A549 (cell line): ENCODE measurements around the gene ZNF423. TPM values are rescaled to one million over a fixed set of nuclear protein-coding genes. Genes with fewer than 3 reads are reported as not detected.

Source experiments
- ATAC-seq, 2 experiments: fragments of 200-7000 bp in 1 of 2; fragments of >200 bp in 1 of 2; cut with Nextera tagmentation in 1 of 2; cut with Tn5 transposase in 1 of 2; 3 replicates each; pipeline versions ENCODE4 v1.8.0 to v1.9.1; 2018 to 2020; ENCODE audit warnings: mild to moderate bottlenecking in 1 of 2, moderate library complexity in 1 of 2
- CTCF ChIA-PET: fragments of 300-600 bp; sonication (Branson Sonifier 250); formaldehyde crosslinking; extraction: SDS; loops from one replicate; lab custom pipeline; 2021; ENCODE audit warnings: antibody characterized with exemption, inconsistent platforms; lab: Yijun Ruan, JAX
- POLR2A ChIA-PET: fragments of 350-600 bp; formaldehyde crosslinking; extraction: SDS; loops from one replicate; lab custom pipeline; 2021; ENCODE audit warnings: antibody characterized with exemption, inconsistent platforms; lab: Yijun Ruan, JAX
- DNase-seq, 2 experiments: peaks; one replicate each; pipeline versions ENCODE4 v3.0.0 to v3.0.0-alpha.2; 2011 to 2016; ENCODE audit warnings: low read depth in 1 of 2, low spot score in 1 of 2
- FAIRE-seq: peaks from 2 replicates; lab custom pipeline; 2011; peaks lifted over from hg19 to GRCh38; lab: Jason Lieb, UNC
- H3K27ac ChIP-seq, 2 experiments: fragments of >200 bp; sonication (Bioruptor Twin); formaldehyde crosslinking; 3 replicates each; pipeline ENCODE4 v1.5.1; 2016 to 2017
- H3K4me1 ChIP-seq: fragments of >200 bp; sonication (Bioruptor Twin); formaldehyde crosslinking; 3 replicates; pipeline ENCODE4 v1.6.1; 2016
- H3K4me2 ChIP-seq: fragments of >200 bp; sonication (Bioruptor Twin); formaldehyde crosslinking; 3 replicates; pipeline ENCODE4 v1.6.1; 2016
- H3K4me3 ChIP-seq: fragments of >200 bp; sonication (Bioruptor Twin); formaldehyde crosslinking; 3 replicates; pipeline ENCODE4 v1.5.1; 2016
- H3K9me3 ChIP-seq: fragments of >200 bp; sonication (Bioruptor Twin); formaldehyde crosslinking; 3 replicates; pipeline ENCODE4 v1.6.1; 2016
- BHLHE40 ChIP-seq: IDR thresholded peaks from 2 replicates; pipeline ENCODE4 v1.6.1; 2012; ENCODE audit warnings: low read depth, low read length, inconsistent platforms
- CEBPB ChIP-seq, 2 experiments: fragments of >200 bp in 1 of 2; sonication (Bioruptor Twin) in 1 of 2; formaldehyde crosslinking in 1 of 2; IDR thresholded peaks; 2 replicates each; pipeline ENCODE4 v1.6.1; 2012 to 2016
- CHD2 ChIP-seq: fragments of 150-350 bp; IDR thresholded peaks from 2 replicates; pipeline ENCODE4 v1.6.1; 2014; ENCODE audit warnings: low read length; ENCODE audit not compliant: partially characterized antibody
- ELK1 ChIP-seq: fragments of 150-350 bp; IDR thresholded peaks from 2 replicates; pipeline ENCODE4 v1.6.1; 2014; ENCODE audit warnings: low read depth, mild to moderate bottlenecking, low read length
- HOXB13 ChIP-seq: fragments of 250-450 bp; sonication (Bioruptor Pico); IDR thresholded peaks from 2 replicates; pipeline ENCODE4 v1.5.0; 2020; ENCODE audit warnings: low read depth, mild to moderate bottlenecking, moderate library complexity
- MAFK ChIP-seq: fragments of 450-650 bp; IDR thresholded peaks from 2 replicates; pipeline ENCODE4 v1.6.1; 2014; ENCODE audit not compliant: partially characterized antibody
- MAX ChIP-seq: IDR thresholded peaks from 2 replicates; pipeline ENCODE4 v1.6.1; 2012
- MAZ ChIP-seq: fragments of 150-350 bp; IDR thresholded peaks from 2 replicates; pipeline ENCODE4 v1.6.1; 2014; ENCODE audit warnings: antibody characterized with exemption, low read depth, low read length, borderline replicate concordance
- NFE2L2 ChIP-seq: fragments of 150-350 bp; conservative IDR thresholded peaks from 2 replicates; pipeline ENCODE4 v1.6.1; 2014; ENCODE audit warnings: low read length
- NR3C1 ChIP-seq: fragments of >200 bp; sonication (Bioruptor Twin); formaldehyde crosslinking; IDR thresholded peaks from 3 replicates; pipeline ENCODE4 v1.6.1; 2017
- RARB ChIP-seq: fragments of 250-450 bp; sonication (Bioruptor Pico); IDR thresholded peaks from 2 replicates; pipeline ENCODE4 v1.8.0; 2021; ENCODE audit warnings: mild to moderate bottlenecking, moderate library complexity
- REST ChIP-seq: fragments of 200-600 bp; sonication (generic); IDR thresholded peaks from 2 replicates; pipeline ENCODE4 v1.6.1; 2016; ENCODE audit warnings: antibody characterized with exemption, mild to moderate bottlenecking, moderate library complexity
- SMC3 ChIP-seq: fragments of >200 bp; sonication (Bioruptor Twin); formaldehyde crosslinking; IDR thresholded peaks from 3 replicates; pipeline ENCODE4 v1.6.1; 2018; ENCODE audit warnings: inconsistent platforms
- SREBF2 ChIP-seq: fragments of 450-650 bp; IDR thresholded peaks from 2 replicates; pipeline ENCODE4 v1.6.1; 2014; ENCODE audit warnings: mild to moderate bottlenecking, moderate library complexity
- TP53 ChIP-seq: fragments of 250-450 bp; sonication (Bioruptor Pico); IDR thresholded peaks from 2 replicates; pipeline ENCODE4 v1.5.0; 2021; ENCODE audit warnings: mild to moderate bottlenecking, moderate library complexity
- ZSCAN20 ChIP-seq: fragments of 250-450 bp; sonication (Bioruptor Pico); IDR thresholded peaks from 2 replicates; pipeline ENCODE4 v1.8.0; 2022; ENCODE audit warnings: mild to moderate bottlenecking, moderate library complexity
- WGBS: methylation state at CpG from one replicate; pipeline ENCODE4 v1.1.6; 2017; ENCODE audit errors: missing lambda C conversion rate; 5-methylcytosine and 5-hydroxymethylcytosine counted together
- polyA plus RNA-seq, 4 experiments: library from polyadenylated mRNA; depleted of rRNA in 3 of 4; stranded (reverse); fragments of >200 nt; fragmentation: RNase III in 1 of 4; extraction: RNeasy Plus Mini Kit Qiagen cat#74134 plus additional on column Dnase treatment in 1 of 4; gene quantifications; 2 replicates in 3 of 4; 3 replicates in 1 of 4; pipeline ENCODE4 v1.2.3, GENCODE V29; 2011 to 2017
- TF ChIP-seq, protein P1 (sequence below): IDR thresholded peaks from 2 replicates; pipeline ENCODE4 v1.6.1; 2012

The ZNF423 gene
- polyA plus RNA-seq, 2 of the 4 experiments (the other 2 are of a cell fraction), result 0.04 to 0.10 TPM

GRCh38 chr16:49472598-49472997 lies 383.3 kb downstream of the ZNF423 start (continued):
- TF ChIP-seq TP53 (CRISPR knock-in tag) (no peak), MAZ (no peak)
- TF ChIP-seq, all 56 proteins: peak for 0

DNA sequence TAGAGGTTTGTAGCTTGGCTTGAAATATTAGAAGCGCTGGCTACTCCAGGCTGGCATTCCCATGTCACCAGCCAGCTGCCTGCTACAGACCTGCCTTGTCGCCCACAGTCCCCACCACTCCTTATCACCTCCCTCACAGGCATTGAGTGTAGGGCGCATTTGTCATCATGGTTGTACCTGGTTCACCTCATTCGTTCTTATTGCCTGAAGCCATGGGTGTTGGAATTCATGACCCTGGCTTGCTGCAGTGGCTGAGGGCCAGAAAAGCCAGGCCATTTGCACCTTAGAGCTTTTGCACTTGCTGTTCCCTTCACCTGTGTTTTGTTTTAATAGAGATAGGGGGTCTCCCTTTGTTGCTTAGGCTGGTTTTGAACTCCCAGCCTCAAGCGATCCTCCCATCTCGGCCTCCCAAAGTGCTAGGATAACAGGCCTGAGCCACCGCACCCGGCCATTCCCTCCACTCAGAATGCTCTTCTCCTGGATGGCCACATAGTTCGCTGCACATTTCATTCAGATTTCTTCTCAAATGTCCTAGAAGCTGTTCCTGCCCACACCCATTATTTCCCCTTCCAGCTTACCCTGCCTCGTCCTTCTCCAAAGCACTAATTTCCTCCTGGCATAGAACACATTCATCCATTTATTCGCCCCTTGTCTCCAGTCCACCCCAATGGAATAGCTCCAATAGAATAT lies 384.7 kb downstream of the ZNF423 start:
- 28% methylated on average over 11 of the region's 11 CpGs for WGBS
- Histone ChIP-seq H3K4me1 (no peaks in the 10 kb centered on the region), H3K4me2 (no peak overlapping the region), H3K9me3 (no peaks in the 10 kb centered on the region), H3K4me3 (no peak overlapping the region), H3K27ac (no peak overlapping the region)
- DNase-seq, result no peak
- TF ChIP-seq MAX (no peak), NFE2L2 (no peak), CHD2 (no peak), ELK1 (no peak), BHLHE40 (no peak), MAFK (no peak), ZSCAN20 (CRISPR knock-in tag) (no peak), SREBF2 (no peak), CEBPB (IDR thresholded peaks at IDR 0.05) (no peak), HOXB13 (no peak), REST (no peak)
- TF ChIP-seq, protein P1, sequence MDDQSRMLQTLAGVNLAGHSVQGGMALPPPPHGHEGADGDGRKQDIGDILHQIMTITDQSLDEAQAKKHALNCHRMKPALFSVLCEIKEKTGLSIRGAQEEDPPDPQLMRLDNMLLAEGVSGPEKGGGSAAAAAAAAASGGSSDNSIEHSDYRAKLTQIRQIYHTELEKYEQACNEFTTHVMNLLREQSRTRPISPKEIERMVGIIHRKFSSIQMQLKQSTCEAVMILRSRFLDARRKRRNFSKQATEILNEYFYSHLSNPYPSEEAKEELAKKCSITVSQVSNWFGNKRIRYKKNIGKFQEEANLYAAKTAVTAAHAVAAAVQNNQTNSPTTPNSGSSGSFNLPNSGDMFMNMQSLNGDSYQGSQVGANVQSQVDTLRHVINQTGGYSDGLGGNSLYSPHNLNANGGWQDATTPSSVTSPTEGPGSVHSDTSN, result no peak
- ATAC-seq, result no peak
- ChIA-PET POLR2A (no interaction called here), CTCF (interaction anchor here (0.7 to 1.5 kb wide), 4 partner anchors 12 to 122 kb away, joined by 3 to 5 read pairs (median 4); no protein-coding TSS in a partner anchor)
- FAIRE-seq, result no peak

GRCh38 chr16:49470513-49470991 lies 385.4 kb downstream of the ZNF423 start:
- POLR2A ChIA-PET, result no interaction called here
- ATAC-seq (no peak), DNase-seq (no peak), FAIRE-seq (no peak)
- WGBS, result 57% methylated on average over 3 of the region's 3 CpGs
- Histone ChIP-seq H3K4me2 (no peak overlapping the region), H3K27ac (no peak overlapping the region), H3K4me1 (no peaks in the 10 kb centered on the region), H3K4me3 (no peak overlapping the region), H3K9me3 (no peaks in the 10 kb centered on the region)
- CTCF ChIA-PET, result interaction anchor here (1.3 to 1.5 kb wide), 3 partner anchors 21 to 123 kb away, joined by 4 to 5 read pairs (median 4); no protein-coding TSS in a partner anchor
- TF ChIP-seq SMC3, result no peak
- TF ChIP-seq NR3C1, result no peak
- no peak for TF ChIP-seq RARB (CRISPR knock-in tag)
